ENCODE measurements around the gene INPP5D.
"Not testable (repeated sequence)": the region's sequence is repeated elsewhere in the genome, so short reads cannot be mapped to it uniquely, and the experiment has no call there.

DNA sequence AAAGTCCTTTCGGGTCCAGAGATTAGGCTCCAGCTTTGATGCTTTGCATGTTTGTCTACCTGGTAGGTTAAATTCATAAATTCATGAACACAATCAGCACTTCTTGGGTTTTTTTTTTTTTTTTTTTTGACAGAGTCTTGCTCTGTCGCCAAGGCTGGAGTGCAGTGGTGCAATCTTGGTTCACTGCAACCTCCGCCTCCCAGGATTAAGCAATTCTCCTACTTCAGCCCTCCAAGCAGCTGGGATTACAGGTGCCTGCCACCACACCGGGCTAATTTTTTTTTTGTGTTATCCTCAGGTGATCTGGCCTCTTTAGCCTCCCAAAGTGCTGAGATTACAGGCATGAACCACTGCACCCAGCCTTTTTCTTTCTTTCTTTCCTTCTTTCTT lies 5.1 kb downstream of the INPP5D start:
- TF ChIP-seq CTCF (conservative IDR thresholded peaks at IDR 0.05; ENCODE audit: low read length); EZH2phosphoT487 (IDR thresholded peaks at IDR 0.05; ENCODE audit: borderline replicate concordance, low read depth, low read length): not testable (repeated sequence)

Measured in OCI-LY7 (cell line).